Astrocyte (in vitro differentiated cells and primary cell): ENCODE measurements around the gene NCR3LG1. TPM values are rescaled to one million over a fixed set of nuclear protein-coding genes. Genes with fewer than 3 reads are reported as not detected.

Experiments used
- DNase-seq: peaks from one replicate; pipeline ENCODE4 v3.0.0-alpha.2; 2010; ENCODE audit warnings: low read depth
- FAIRE-seq: peaks from 2 replicates; lab custom pipeline; 2011; peaks lifted over from hg19 to GRCh38; lab: Jason Lieb, UNC
- H2AFZ ChIP-seq: 2 replicates; pipeline ENCODE4 v1.6.0; 2012; ENCODE audit warnings: low read depth, low read length, inconsistent platforms
- H3K27ac ChIP-seq: 2 replicates; pipeline ENCODE4 v1.5.1; 2011; ENCODE audit warnings: low read depth, low read length, inconsistent platforms
- H3K27me3 ChIP-seq: 2 replicates; pipeline ENCODE4 v1.6.0; 2011; ENCODE audit warnings: low read length, inconsistent platforms; ENCODE audit not compliant: insufficient read depth
- H3K36me3 ChIP-seq: 2 replicates; pipeline ENCODE4 v1.5.1; 2011; ENCODE audit warnings: low read length, inconsistent platforms; ENCODE audit not compliant: insufficient read depth
- H3K4me1 ChIP-seq: 2 replicates; pipeline ENCODE4 v1.5.1; 2011; ENCODE audit warnings: low read length, inconsistent platforms; ENCODE audit not compliant: insufficient read depth
- H3K4me2 ChIP-seq: 2 replicates; pipeline ENCODE4 v1.6.0; 2012; ENCODE audit warnings: low read length, inconsistent platforms
- H3K4me3 ChIP-seq: 2 replicates; pipeline ENCODE4 v1.5.1; 2011; ENCODE audit warnings: low read depth, mild to moderate bottlenecking, low read length, inconsistent platforms; ENCODE audit not compliant: insufficient read depth
- H3K79me2 ChIP-seq: 2 replicates; pipeline ENCODE4 v1.6.0; 2012; ENCODE audit warnings: mild to moderate bottlenecking, low read length, inconsistent platforms; ENCODE audit not compliant: insufficient read depth
- H3K9ac ChIP-seq: 2 replicates; pipeline ENCODE4 v1.6.0; 2012; ENCODE audit warnings: mild to moderate bottlenecking, low read length, inconsistent platforms
- H3K9me3 ChIP-seq: 2 replicates; pipeline ENCODE4 v1.5.1; 2012; ENCODE audit warnings: low read depth, mild to moderate bottlenecking, low read length, inconsistent platforms; ENCODE audit not compliant: insufficient read depth
- H4K20me1 ChIP-seq: 2 replicates; pipeline ENCODE4 v1.6.0; 2012; ENCODE audit warnings: low read length, inconsistent platforms; ENCODE audit not compliant: insufficient read depth
- H3K27ac Mint-ChIP-seq: one replicate; pipeline ENCODE4 v1.8.0; 2021; ENCODE audit warnings: mild to moderate bottlenecking, mixed read lengths; ENCODE audit not compliant: unreplicated experiment
- H3K27me3 Mint-ChIP-seq: one replicate; pipeline ENCODE4 v1.8.0; 2021; ENCODE audit warnings: low read depth, mixed read lengths; ENCODE audit not compliant: unreplicated experiment
- H3K36me3 Mint-ChIP-seq: one replicate; pipeline ENCODE4 v1.8.0; 2021; ENCODE audit warnings: low read depth, mixed read lengths; ENCODE audit not compliant: unreplicated experiment
- H3K4me1 Mint-ChIP-seq: one replicate; pipeline ENCODE4 v1.8.0; 2021; ENCODE audit warnings: low read depth, mixed read lengths; ENCODE audit not compliant: unreplicated experiment
- H3K4me3 Mint-ChIP-seq: one replicate; pipeline ENCODE4 v1.8.0; 2021; ENCODE audit warnings: mild to moderate bottlenecking, moderate library complexity, mixed read lengths; ENCODE audit not compliant: unreplicated experiment
- H3K9me3 Mint-ChIP-seq: one replicate; pipeline ENCODE4 v1.8.0; 2021; ENCODE audit warnings: mild to moderate bottlenecking, mixed read lengths; ENCODE audit not compliant: unreplicated experiment
- CTCF ChIP-seq: IDR thresholded peaks from 2 replicates; pipeline ENCODE4 v1.5.1; 2011; ENCODE audit warnings: low read depth, mild to moderate bottlenecking, inconsistent platforms, low read length, moderate library complexity; ENCODE audit not compliant: insufficient read depth
- EZH2 ChIP-seq: IDR thresholded peaks from 2 replicates; pipeline ENCODE4 v1.6.1; 2012; ENCODE audit warnings: mild to moderate bottlenecking, low read length, inconsistent platforms; ENCODE audit not compliant: insufficient read depth
- total RNA-seq: library from RNA; stranded (reverse); gene quantifications from 2 replicates; pipeline ENCODE4 v1.2.1, GENCODE V29; 2021

NCR3LG1 gene
- total RNA-seq, 1 donor from 2014 or later: 3.3 TPM

DNA sequence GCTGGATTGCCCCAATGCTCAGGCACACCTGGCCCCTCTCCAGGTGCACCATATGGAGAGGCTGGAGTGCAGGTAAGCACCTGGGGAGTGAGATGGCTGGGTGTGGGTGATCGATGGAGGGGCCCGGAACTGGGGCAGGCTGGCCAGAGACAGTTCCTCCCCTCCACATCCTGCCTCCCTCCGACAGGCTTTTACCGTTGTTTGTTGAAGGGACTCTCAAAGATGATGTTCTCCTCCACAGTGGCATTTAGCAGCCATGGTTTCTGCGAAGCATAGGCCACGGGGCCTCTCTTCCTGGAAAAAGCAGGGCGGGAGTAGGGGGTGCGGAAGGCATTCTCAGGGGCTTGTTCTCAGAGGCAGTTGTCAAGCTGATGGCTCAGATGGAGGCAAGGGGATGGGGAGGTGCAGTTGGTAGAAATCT, 62.7 kb downstream of the NCR3LG1 start:
- Histone ChIP-seq H2AFZ (no peak overlapping the region), H3K4me3 (no peak overlapping the region), H3K27me3 (peaks cover 11% of the 10 kb centered on the region), H3K79me2 (no peaks in the 10 kb centered on the region), H3K36me3 (no peaks in the 10 kb centered on the region), H3K9ac (no peak overlapping the region), H3K4me1 (no peaks in the 10 kb centered on the region), H3K4me2 (no peak overlapping the region), H3K27ac (no peak overlapping the region), H3K9me3 (no peaks in the 10 kb centered on the region), H4K20me1 (no peaks in the 10 kb centered on the region)
- H3K4me3 Mint-ChIP-seq: no peak overlapping the region
- peaks cover 68% of the 10 kb centered on the region for H3K27me3 Mint-ChIP-seq
- no peak overlapping the region for H3K27ac Mint-ChIP-seq
- FAIRE-seq: no peak
- H3K4me1 Mint-ChIP-seq: no peaks in the 10 kb centered on the region
- TF ChIP-seq CTCF (no peak), EZH2 (no peak)
- no peaks in the 10 kb centered on the region for H3K9me3 Mint-ChIP-seq
- no peak for DNase-seq
- peaks cover 1% of the 10 kb centered on the region for H3K36me3 Mint-ChIP-seq

DNA sequence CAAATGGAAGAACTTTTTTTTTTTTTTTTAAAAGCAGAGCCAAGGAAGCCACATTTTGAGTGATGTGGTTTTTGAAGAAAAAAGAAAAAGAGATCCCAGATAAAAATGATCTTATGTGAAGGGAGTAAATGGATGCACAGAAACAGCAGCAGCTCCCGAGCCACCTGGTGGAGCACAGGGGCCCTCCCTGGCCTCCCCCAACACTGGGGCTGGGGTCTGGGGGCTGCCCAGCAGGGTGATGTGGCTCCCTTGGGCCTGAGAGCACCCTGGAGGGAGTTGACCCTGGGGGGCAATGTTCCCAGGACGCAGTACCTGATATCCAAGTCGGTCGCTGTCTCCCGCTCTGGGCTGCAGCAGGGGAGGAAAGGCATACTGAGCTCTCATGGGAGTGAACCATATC, 63.4 kb downstream of the NCR3LG1 start:
- H3K79me2 ChIP-seq: no peaks in the 10 kb centered on the region
- TF ChIP-seq EZH2 (no peak), CTCF (no peak)
- DNase-seq: no peak
- no peak overlapping the region for H3K4me2 ChIP-seq
- H3K4me1 ChIP-seq: no peaks in the 10 kb centered on the region
- peaks cover 14% of the 10 kb centered on the region for H3K27me3 ChIP-seq
- peaks cover 1% of the 10 kb centered on the region for H3K36me3 Mint-ChIP-seq
- no peak overlapping the region for H3K27ac ChIP-seq
- no peak overlapping the region for H3K9ac ChIP-seq
- no peaks in the 10 kb centered on the region for H3K4me1 Mint-ChIP-seq
- no peaks in the 10 kb centered on the region for H4K20me1 ChIP-seq
- H3K9me3 ChIP-seq: no peaks in the 10 kb centered on the region
- H3K4me3 ChIP-seq: no peak overlapping the region
- H2AFZ ChIP-seq: no peak overlapping the region
- H3K27me3 Mint-ChIP-seq: peaks cover 75% of the 10 kb centered on the region
- no peaks in the 10 kb centered on the region for H3K9me3 Mint-ChIP-seq
- H3K27ac Mint-ChIP-seq: no peak overlapping the region
- no peak for FAIRE-seq
- no peak overlapping the region for H3K4me3 Mint-ChIP-seq
- no peaks in the 10 kb centered on the region for H3K36me3 ChIP-seq

GRCh38 chr11:17415523-17416104, 64.0 kb downstream of the NCR3LG1 start:
- Mint-ChIP-seq H3K4me1 (no peaks in the 10 kb centered on the region), H3K27ac (no peak overlapping the region), H3K27me3 (peaks cover 75% of the 10 kb centered on the region), H3K9me3 (no peaks in the 10 kb centered on the region), H3K36me3 (peaks cover 1% of the 10 kb centered on the region), H3K4me3 (no peak overlapping the region)
- Histone ChIP-seq H4K20me1 (no peaks in the 10 kb centered on the region), H2AFZ (no peak overlapping the region), H3K4me2 (no peak overlapping the region), H3K4me3 (no peak overlapping the region), H3K27me3 (peaks cover 17% of the 10 kb centered on the region), H3K9ac (no peak overlapping the region), H3K4me1 (no peaks in the 10 kb centered on the region), H3K79me2 (no peaks in the 10 kb centered on the region), H3K27ac (no peak overlapping the region), H3K9me3 (no peaks in the 10 kb centered on the region), H3K36me3 (no peaks in the 10 kb centered on the region)
- DNase-seq: no peak
- FAIRE-seq: no peak
- TF ChIP-seq CTCF (no peak), EZH2 (no peak)
